HG02884 (cell line): ENCODE results near the gene EIPR1.

Experiments
- ATAC-seq: cut with Tn5 transposase; IDR thresholded peaks from one replicate; pipeline ENCODE4 v1.9.1; 2021; ENCODE audit warnings: mild to moderate bottlenecking, moderate library complexity; ENCODE audit not compliant: unreplicated experiment

Gene EIPR1

GRCh38 chr2:3309496-3310355 is 67.9 kb downstream of the EIPR1 start:
- no peak for ATAC-seq

- no peak for ATAC-seq
Observed at GRCh38 chr2:3307901-3308300, 69.7 kb downstream of the EIPR1 start.

- ATAC-seq: no peak
Observed at GRCh38 chr2:3307236-3307635, 70.4 kb downstream of the EIPR1 start.

GRCh38 chr2:3305952-3306351 is 71.7 kb downstream of the EIPR1 start:
- ATAC-seq: no peak

GRCh38 chr2:3305431-3305830 is 72.2 kb downstream of the EIPR1 start:
- ATAC-seq: no peak

- ATAC-seq: peak; percentile 97
Observed at GRCh38 chr2:3303583-3304406, 73.8 kb downstream of the EIPR1 start.

GRCh38 chr2:3302751-3303582 is 74.7 kb downstream of the EIPR1 start:
- peak; percentile 13 for ATAC-seq

GRCh38 chr2:3302421-3302750 is 75.2 kb downstream of the EIPR1 start:
- no peak for ATAC-seq

GRCh38 chr2:3301001-3301400 is 76.6 kb downstream of the EIPR1 start:
- no peak for ATAC-seq

- ATAC-seq: no peak
Observed at GRCh38 chr2:3300224-3300995, 77.2 kb downstream of the EIPR1 start.

GRCh38 chr2:3299703-3300102 is 77.9 kb downstream of the EIPR1 start:
- no peak for ATAC-seq

- ATAC-seq: no peak
Observed at GRCh38 chr2:3299130-3299529, 78.5 kb downstream of the EIPR1 start.

- ATAC-seq: no peak
Observed at GRCh38 chr2:3298191-3298590, 79.4 kb downstream of the EIPR1 start.

- no peak for ATAC-seq
Observed at GRCh38 chr2:3297523-3297922, 80.1 kb downstream of the EIPR1 start.

GRCh38 chr2:3296182-3296972 is 81.2 kb downstream of the EIPR1 start:
- no peak for ATAC-seq

- ATAC-seq: no peak
Observed at GRCh38 chr2:3294493-3294892, 83.1 kb downstream of the EIPR1 start.

GRCh38 chr2:3294069-3294468 is 83.5 kb downstream of the EIPR1 start:
- ATAC-seq: no peak

- ATAC-seq: no peak
Observed at GRCh38 chr2:3293221-3293620, 84.4 kb downstream of the EIPR1 start.

GRCh38 chr2:3292416-3292815 is 85.2 kb downstream of the EIPR1 start:
- no peak for ATAC-seq

GRCh38 chr2:3291750-3292149 is 85.9 kb downstream of the EIPR1 start:
- ATAC-seq: no peak
